Sigmoid colon (tissue), 4 donors: Measurements from ENCODE around the gene TMCO6.

Source experiments
- EP300 ChIP-seq, 4 donors: sonication (generic); formaldehyde crosslinking; IDR thresholded peaks; one replicate each; pipeline ENCODE4 v1.6.1; 2017; ENCODE audit warnings: antibody characterized with exemption in 4 of 4
- POLR2AphosphoS5 ChIP-seq, 4 donors: sonication (generic); formaldehyde crosslinking; IDR thresholded peaks; one replicate each; pipeline ENCODE4 v1.6.1; 2017; ENCODE audit warnings: antibody characterized with exemption in 4 of 4
- TF ChIP-seq, protein P1 (sequence below), 4 experiments: fragments of 450-650 bp in 3 of 4; fragments of 200-600 bp in 1 of 4; IDR thresholded peaks; one replicate each; pipeline ENCODE4 v1.5.1; 2016 to 2019; ENCODE audit warnings: antibody characterized with exemption in 4 of 4, mild to moderate bottlenecking in 3 of 4, moderate library complexity in 2 of 4

DNA sequence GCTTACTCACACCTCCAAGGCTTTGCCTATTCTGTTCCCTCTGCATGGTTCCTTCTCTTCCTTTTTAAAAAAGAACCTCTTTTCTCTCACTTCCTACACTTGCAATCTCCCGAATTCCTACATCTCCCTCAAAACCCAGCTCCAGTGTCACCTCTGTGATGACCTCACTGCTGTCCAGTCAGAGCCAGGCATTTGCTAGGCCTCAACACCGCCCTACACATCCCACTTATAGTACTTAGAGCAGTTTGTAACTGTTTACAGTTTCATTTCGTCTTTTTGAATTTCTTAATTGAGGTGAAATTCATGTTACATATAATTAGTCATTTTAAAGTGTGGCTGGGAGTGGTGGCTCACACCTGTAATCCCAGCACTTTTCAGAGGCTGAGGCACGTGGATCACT, 37.1 kb upstream of the TMCO6 start:
- TF ChIP-seq, protein P1, sequence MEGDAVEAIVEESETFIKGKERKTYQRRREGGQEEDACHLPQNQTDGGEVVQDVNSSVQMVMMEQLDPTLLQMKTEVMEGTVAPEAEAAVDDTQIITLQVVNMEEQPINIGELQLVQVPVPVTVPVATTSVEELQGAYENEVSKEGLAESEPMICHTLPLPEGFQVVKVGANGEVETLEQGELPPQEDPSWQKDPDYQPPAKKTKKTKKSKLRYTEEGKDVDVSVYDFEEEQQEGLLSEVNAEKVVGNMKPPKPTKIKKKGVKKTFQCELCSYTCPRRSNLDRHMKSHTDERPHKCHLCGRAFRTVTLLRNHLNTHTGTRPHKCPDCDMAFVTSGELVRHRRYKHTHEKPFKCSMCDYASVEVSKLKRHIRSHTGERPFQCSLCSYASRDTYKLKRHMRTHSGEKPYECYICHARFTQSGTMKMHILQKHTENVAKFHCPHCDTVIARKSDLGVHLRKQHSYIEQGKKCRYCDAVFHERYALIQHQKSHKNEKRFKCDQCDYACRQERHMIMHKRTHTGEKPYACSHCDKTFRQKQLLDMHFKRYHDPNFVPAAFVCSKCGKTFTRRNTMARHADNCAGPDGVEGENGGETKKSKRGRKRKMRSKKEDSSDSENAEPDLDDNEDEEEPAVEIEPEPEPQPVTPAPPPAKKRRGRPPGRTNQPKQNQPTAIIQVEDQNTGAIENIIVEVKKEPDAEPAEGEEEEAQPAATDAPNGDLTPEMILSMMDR (IDR thresholded peaks at IDR 0.05) = no peak
- TF ChIP-seq EP300 (IDR thresholded peaks at IDR 0.05) (no peak), POLR2AphosphoS5 (IDR thresholded peaks at IDR 0.05) (no peak)
